GM21717 (cell line): ENCODE measurements around the gene SLC25A19.

ENCODE experiments used
- ATAC-seq: cut with Tn5 transposase; IDR thresholded peaks from one replicate; pipeline ENCODE4 v1.9.1; 2021; ENCODE audit warnings: mild to moderate bottlenecking, moderate library complexity; ENCODE audit not compliant: unreplicated experiment

SLC25A19 gene

GRCh38 chr17:75244133-75244866, 44.9 kb downstream of the SLC25A19 start:
- ATAC-seq, result no peak

GRCh38 chr17:75242461-75243042, 46.7 kb downstream of the SLC25A19 start:
- ATAC-seq, result no peak

GRCh38 chr17:75241996-75242460, 47.2 kb downstream of the SLC25A19 start:
- no peak for ATAC-seq

- ATAC-seq, result no peak
Observed at GRCh38 chr17:75241502-75241901, 47.7 kb downstream of the SLC25A19 start.

GRCh38 chr17:75241143-75241430, 48.1 kb downstream of the SLC25A19 start:
- no peak for ATAC-seq

GRCh38 chr17:75240394-75241142, 48.7 kb downstream of the SLC25A19 start:
- ATAC-seq, result no peak

- ATAC-seq, result no peak
Observed at GRCh38 chr17:75239778-75240393, 49.3 kb downstream of the SLC25A19 start.

GRCh38 chr17:75239214-75239613, 50.0 kb downstream of the SLC25A19 start:
- no peak for ATAC-seq

- no peak for ATAC-seq
Observed at GRCh38 chr17:75238684-75239191, 50.5 kb downstream of the SLC25A19 start.

- ATAC-seq, result no peak
Observed at GRCh38 chr17:75238020-75238580, 51.1 kb downstream of the SLC25A19 start.

GRCh38 chr17:75237100-75238014, 51.9 kb downstream of the SLC25A19 start:
- no peak for ATAC-seq

- no peak for ATAC-seq
Observed at GRCh38 chr17:75232786-75233185, 56.4 kb downstream of the SLC25A19 start.

- ATAC-seq, result no peak
Observed at GRCh38 chr17:75231741-75232464, 57.3 kb downstream of the SLC25A19 start.

GRCh38 chr17:75231071-75231470, 58.2 kb downstream of the SLC25A19 start:
- ATAC-seq, result no peak

GRCh38 chr17:75228847-75229246, 60.4 kb downstream of the SLC25A19 start:
- no peak for ATAC-seq

GRCh38 chr17:75228305-75228704, 60.9 kb downstream of the SLC25A19 start:
- ATAC-seq, result no peak

GRCh38 chr17:75227729-75228128, 61.5 kb downstream of the SLC25A19 start:
- no peak for ATAC-seq

GRCh38 chr17:75225016-75225415, 64.2 kb downstream of the SLC25A19 start:
- ATAC-seq, result no peak
